Adrenal gland (tissue), 12 donors: ENCODE results near the gene WFIKKN2. TPM values are rescaled to one million over a fixed set of nuclear protein-coding genes. Genes with fewer than 3 reads are reported as not detected.

Experiments used
- DNase-seq, 7 donors: peaks; one replicate each; pipeline ENCODE4 v3.0.0-alpha.2; 2019 to 2020
- H3K27ac ChIP-seq, 5 donors: fragments of 200-600 bp; sonication (generic) in 4 of 5; 1 replicate in 3 of 5; 2 replicates in 2 of 5; pipeline versions ENCODE4 v1.5.1 to v1.8.0; 2016 to 2020; ENCODE audit warnings: mild to moderate bottlenecking in 1 of 5
- H3K27me3 ChIP-seq: fragments of 200-600 bp; 2 replicates; pipeline ENCODE4 v1.8.0; 2021
- H3K36me3 ChIP-seq, 2 donors: fragments of 200-600 bp; replicated peaks in 1 of 2; 1 replicate in 1 of 2; 2 replicates in 1 of 2; pipeline versions ENCODE4 v1.5.1 to v1.8.0; 2018 to 2022
- H3K4me1 ChIP-seq, 2 donors: fragments of 200-600 bp; replicated peaks in 1 of 2; 1 replicate in 1 of 2; 2 replicates in 1 of 2; pipeline versions ENCODE4 v1.5.1 to v1.8.0; 2018 to 2021
- H3K4me3 ChIP-seq, 4 donors: fragments of 200-600 bp; sonication (generic) in 3 of 4; one replicate each; pipeline ENCODE4 v1.5.1; 2016 to 2018
- H3K9me3 ChIP-seq, 3 donors: fragments of 200-600 bp; sonication (generic) in 1 of 3; replicated peaks in 1 of 3; 1 replicate in 2 of 3; 2 replicates in 1 of 3; pipeline versions ENCODE4 v1.5.1 to v1.8.0; 2016 to 2021
- CTCF ChIP-seq, 6 experiments: fragments of 450-650 bp in 4 of 6; fragments of 200-600 bp in 2 of 6; sonication (generic) in 1 of 6; IDR thresholded peaks; 1 replicate in 5 of 6; 2 replicates in 1 of 6; pipeline versions ENCODE4 v1.5.1 to v1.8.0; 2016 to 2021; ENCODE audit warnings: antibody characterized with exemption in 6 of 6, mild to moderate bottlenecking in 2 of 6, moderate library complexity in 1 of 6
- POLR2A ChIP-seq, 2 donors: fragments of 450-650 bp; IDR thresholded peaks; one replicate each; pipeline ENCODE4 v1.6.1; 2017; ENCODE audit warnings: antibody characterized with exemption in 2 of 2, mild to moderate bottlenecking in 2 of 2, moderate library complexity in 1 of 2
- WGBS, 4 donors: extraction: QIAGEN DNeasy Blood & Tissue Kit in 2 of 4; methylation state at CpG; one replicate each; pipeline versions ENCODE4 v1.1.5 to v1.1.7; 2013 to 2017; 5-methylcytosine and 5-hydroxymethylcytosine counted together
- intact Hi-C, 2 donors: fragments of 100-400 bp; cut with DNase I; formaldehyde crosslinking; loops; one replicate each; pipeline versions ENCODE4 v1.14.1 to v1.15.0; 2022 to 2023
- polyA plus RNA-seq, 3 donors: library from polyadenylated mRNA; stranded (reverse); fragments of 200-250 nt in 2 of 3; fragments of 350-450 nt in 1 of 3; fragmentation: Illumina TruSeq in 1 of 3; extraction: RNeasy Lipid Tissue Mini Kit (QIAGEN cat#74804) in 1 of 3; gene quantifications; one replicate each; pipeline ENCODE4 v1.2.3, GENCODE V29; 2013 to 2014
- total RNA-seq, 9 donors: library from RNA; depleted of rRNA in 4 of 9; stranded (reverse); fragments of >200 nt in 4 of 9; fragments of 120-200 nt in 1 of 9; fragmentation: NEBNext Ultra II Directional in 1 of 9; extraction: Animal tissue kit (Norgen Biotek cat#: 25700) in 1 of 9; gene quantifications; one replicate each; pipeline versions ENCODE4 v1.1.0 to v1.2.4, GENCODE V29; 2013 to 2023
- donor health status: healthy with polysubstance abuse.
- donor health status: Bipolar disorder and iron deficiency.
- donor health status: DM: yes; HTN: yes; CAD: no.
- donor health status: DM: no; HTN: no; CAD: no.
- donor health status: DM: no; HTN: no; CAD: no.
- donor health status: DM: yes; HTN: yes; CAD: no.

WFIKKN2 gene
- total and polyA plus RNA-seq, 12 donors = 0.81 to 4.3 (median 1.4) TPM

- DNase-seq = peak in 5 of 7 donors; percentile 44 to 61 (median 52)
- Histone ChIP-seq H3K4me3 (no peak overlapping the region), H3K27me3 (no peaks in the 10 kb centered on the region), H3K36me3 (no peaks in the 10 kb centered on the region), H3K27ac (no peak overlapping the region), H3K4me1 (peaks cover 0 to 6% of the 10 kb centered on the region in 2 donors), H3K9me3 (no peaks in the 10 kb centered on the region)
- 20 to 42% (median 26%) methylated on average over 14 to 27 of the region's 27 CpGs for WGBS, 4 donors
- intact Hi-C loops = loop anchor here in 1 of 2 donors (2.0 kb wide), 1 partner anchor 26 kb away; no protein-coding TSS in a partner anchor
- TF ChIP-seq POLR2A (IDR thresholded peaks at IDR 0.05) (no peak), CTCF (IDR thresholded peaks at IDR 0.05) (peak; percentile 51 to 75 (median 66))
Observed at GRCh38 chr17:50816771-50817751, 18.3 kb upstream of the WFIKKN2 start.

GRCh38 chr17:50817838-50818237 is 17.5 kb upstream of the WFIKKN2 start:
- no peak for DNase-seq
- no peaks in the 10 kb centered on the region for H3K36me3 ChIP-seq
- TF ChIP-seq CTCF (IDR thresholded peaks at IDR 0.05) = no peak
- no peak for TF ChIP-seq POLR2A (IDR thresholded peaks at IDR 0.05)
- WGBS, 4 donors = 62 to 78% (median 65%) methylated on average over 7 of the region's 7 CpGs
- H3K27ac ChIP-seq = no peak overlapping the region
- H3K9me3 ChIP-seq = no peaks in the 10 kb centered on the region
- H3K4me3 ChIP-seq = no peak overlapping the region
- intact Hi-C loops = loop anchor here in 1 of 2 donors (2.0 kb wide), 1 partner anchor 25 kb away; no protein-coding TSS in a partner anchor
- no peaks in the 10 kb centered on the region for H3K27me3 ChIP-seq
- peaks cover 0 to 6% of the 10 kb centered on the region in 2 donors for H3K4me1 ChIP-seq

GRCh38 chr17:50818261-50818660 is 17.1 kb upstream of the WFIKKN2 start:
- WGBS, 4 donors = 75 to 88% (median 82%) methylated on average over 4 of the region's 4 CpGs
- no peaks in the 10 kb centered on the region for H3K36me3 ChIP-seq
- no peaks in the 10 kb centered on the region for H3K9me3 ChIP-seq
- no peak overlapping the region for H3K4me3 ChIP-seq
- TF ChIP-seq POLR2A (IDR thresholded peaks at IDR 0.05) (no peak), CTCF (IDR thresholded peaks at IDR 0.05) (no peak)
- no peak overlapping the region for H3K27ac ChIP-seq
- DNase-seq = no peak
- no peaks in the 10 kb centered on the region for H3K27me3 ChIP-seq
- intact Hi-C loops = no loop called here
- H3K4me1 ChIP-seq = peaks cover 0 to 6% of the 10 kb centered on the region in 2 donors

- Histone ChIP-seq H3K27ac (no peak overlapping the region), H3K4me3 (no peak overlapping the region), H3K36me3 (no peaks in the 10 kb centered on the region), H3K9me3 (no peaks in the 10 kb centered on the region), H3K4me1 (peaks cover 0 to 6% of the 10 kb centered on the region in 2 donors), H3K27me3 (no peaks in the 10 kb centered on the region)
- 64 to 67% (median 65%) methylated on average over 6 of the region's 6 CpGs for whole genome bisulfite sequencing, 4 donors
- TF ChIP-seq CTCF (IDR thresholded peaks at IDR 0.05) (no peak), POLR2A (IDR thresholded peaks at IDR 0.05) (no peak)
- intact Hi-C loops = no loop called here
- DNase-seq = no peak
Observed at GRCh38 chr17:50818921-50819657, 16.3 kb upstream of the WFIKKN2 start.
